Epithelial cell of proximal tubule (primary cell): ENCODE data around the gene MED13L. TPM values are rescaled to one million over a fixed set of nuclear protein-coding genes. Genes with fewer than 3 reads are reported as not detected.
A peak's percentile ranks its signal among the peaks of the same experiment; 100 is the strongest.

Experiments
- DNase-seq: peaks from one replicate; pipeline ENCODE4 v3.0.0-alpha.2; 2011; ENCODE audit warnings: low read depth
- H3K4me3 ChIP-seq: 2 replicates; pipeline ENCODE4 v1.5.1; 2011; ENCODE audit warnings: low read depth, mild to moderate bottlenecking, low read length
- total RNA-seq: library from RNA; depleted of rRNA; stranded (reverse); fragments of >200 nt; gene quantifications from 2 replicates; pipeline ENCODE4 v1.2.3, GENCODE V29; 2015
- TF ChIP-seq, protein P1 (sequence below): conservative IDR thresholded peaks from 2 replicates; pipeline ENCODE4 v1.5.1; 2012; ENCODE audit warnings: low read depth, mild to moderate bottlenecking, low read length

MED13L gene
- total RNA-seq, 1 donor from 2014 or later = 37.9 TPM

DNA sequence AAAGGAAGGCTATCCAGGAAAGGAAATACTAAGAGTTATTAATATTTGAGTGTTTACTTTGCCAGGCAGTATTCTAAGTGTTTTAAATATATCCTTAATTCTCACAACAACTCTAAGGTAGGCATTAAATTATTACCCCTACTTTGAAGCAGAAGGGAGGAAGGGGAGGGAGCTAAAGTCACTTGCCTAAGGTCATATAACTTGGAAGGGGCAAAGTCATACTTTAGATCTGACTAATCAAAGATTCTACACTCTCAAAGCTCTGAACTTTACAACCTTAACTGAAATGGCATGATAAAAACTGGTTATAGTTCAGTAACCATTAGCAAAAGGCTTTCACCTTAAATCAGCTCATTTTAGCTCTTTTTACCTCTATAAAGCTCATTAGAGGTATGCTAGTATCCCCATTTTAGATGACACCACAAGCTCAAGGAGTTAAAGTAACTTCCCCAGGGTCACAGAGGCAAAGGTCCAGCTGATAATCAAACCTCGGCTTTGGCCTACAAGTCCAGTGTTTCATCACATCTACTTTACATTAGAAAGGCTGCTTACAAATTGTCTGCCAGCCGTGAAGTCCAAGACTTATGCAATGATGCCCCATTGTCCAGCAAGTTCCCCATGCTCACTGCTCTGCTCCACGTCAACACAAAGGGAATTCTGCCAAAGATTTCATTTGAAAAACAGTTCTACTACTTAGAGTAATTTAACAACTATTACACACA is 223.9 kb downstream of the MED13L start:
- peak; percentile 85 for DNase-seq
- TF ChIP-seq, protein P1, sequence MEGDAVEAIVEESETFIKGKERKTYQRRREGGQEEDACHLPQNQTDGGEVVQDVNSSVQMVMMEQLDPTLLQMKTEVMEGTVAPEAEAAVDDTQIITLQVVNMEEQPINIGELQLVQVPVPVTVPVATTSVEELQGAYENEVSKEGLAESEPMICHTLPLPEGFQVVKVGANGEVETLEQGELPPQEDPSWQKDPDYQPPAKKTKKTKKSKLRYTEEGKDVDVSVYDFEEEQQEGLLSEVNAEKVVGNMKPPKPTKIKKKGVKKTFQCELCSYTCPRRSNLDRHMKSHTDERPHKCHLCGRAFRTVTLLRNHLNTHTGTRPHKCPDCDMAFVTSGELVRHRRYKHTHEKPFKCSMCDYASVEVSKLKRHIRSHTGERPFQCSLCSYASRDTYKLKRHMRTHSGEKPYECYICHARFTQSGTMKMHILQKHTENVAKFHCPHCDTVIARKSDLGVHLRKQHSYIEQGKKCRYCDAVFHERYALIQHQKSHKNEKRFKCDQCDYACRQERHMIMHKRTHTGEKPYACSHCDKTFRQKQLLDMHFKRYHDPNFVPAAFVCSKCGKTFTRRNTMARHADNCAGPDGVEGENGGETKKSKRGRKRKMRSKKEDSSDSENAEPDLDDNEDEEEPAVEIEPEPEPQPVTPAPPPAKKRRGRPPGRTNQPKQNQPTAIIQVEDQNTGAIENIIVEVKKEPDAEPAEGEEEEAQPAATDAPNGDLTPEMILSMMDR = no peak
- H3K4me3 ChIP-seq = no peak overlapping the region

DNA sequence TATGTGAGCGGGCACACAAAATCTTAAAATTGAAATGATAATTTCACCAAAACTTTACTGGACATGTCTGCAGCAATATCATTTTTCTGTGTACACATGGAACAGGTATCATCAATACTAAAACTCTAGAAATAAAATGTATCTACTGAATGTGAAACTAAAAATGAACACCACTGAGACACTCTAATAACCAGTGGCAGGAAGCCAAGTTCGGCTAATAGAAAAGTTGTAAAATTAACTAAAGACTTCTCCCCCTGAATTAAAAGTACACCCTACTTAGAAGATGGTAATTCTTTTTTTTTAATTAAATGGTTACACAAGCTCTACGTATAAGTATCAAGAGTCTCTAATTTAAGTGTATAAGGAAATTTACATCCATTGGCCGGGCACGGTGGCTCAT is 227.2 kb downstream of the MED13L start:
- DNase-seq = no peak
- TF ChIP-seq, protein P1 = no peak
- no peak overlapping the region for H3K4me3 ChIP-seq

DNA sequence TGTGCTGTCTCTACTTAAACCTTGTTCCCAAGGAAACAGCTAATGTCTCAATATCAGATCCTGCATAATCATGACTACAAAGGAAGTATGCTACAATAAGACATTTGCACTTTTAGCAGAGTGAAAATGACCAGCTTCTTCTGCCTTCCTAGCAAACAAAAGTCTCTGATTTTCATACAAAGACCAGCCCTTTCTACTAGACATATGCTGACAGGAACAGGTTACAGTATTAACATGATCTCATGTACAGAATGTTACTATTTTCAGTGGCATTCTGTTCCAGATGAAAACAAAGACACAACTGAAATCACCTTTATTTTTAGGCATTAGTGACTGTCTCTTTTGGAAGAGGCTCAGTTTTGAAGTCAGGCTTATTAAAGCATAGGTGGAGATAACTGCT is 228.6 kb downstream of the MED13L start:
- no peak for DNase-seq
- H3K4me3 ChIP-seq = no peak overlapping the region
- TF ChIP-seq, protein P1 = no peak

DNA sequence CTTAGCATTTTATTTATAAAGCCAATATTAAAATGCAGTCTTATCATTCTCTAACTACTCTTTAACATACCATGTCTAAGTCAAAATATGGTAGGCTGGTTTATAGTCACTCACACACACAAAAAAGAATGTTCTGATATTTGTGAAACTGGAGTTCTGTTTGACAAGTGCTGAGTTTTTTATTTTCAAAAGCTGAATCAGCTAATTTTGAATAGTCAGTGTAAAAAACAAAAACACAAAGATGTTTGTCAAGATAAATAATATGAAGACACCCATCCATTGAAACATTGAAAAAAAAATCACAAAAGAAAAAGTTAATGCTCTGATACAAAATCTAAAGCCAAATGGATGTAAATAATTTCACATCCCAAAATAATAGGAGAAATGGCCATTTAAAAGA is 231.5 kb downstream of the MED13L start:
- H3K4me3 ChIP-seq = no peak overlapping the region
- DNase-seq = no peak
- TF ChIP-seq, protein P1 = no peak

DNA sequence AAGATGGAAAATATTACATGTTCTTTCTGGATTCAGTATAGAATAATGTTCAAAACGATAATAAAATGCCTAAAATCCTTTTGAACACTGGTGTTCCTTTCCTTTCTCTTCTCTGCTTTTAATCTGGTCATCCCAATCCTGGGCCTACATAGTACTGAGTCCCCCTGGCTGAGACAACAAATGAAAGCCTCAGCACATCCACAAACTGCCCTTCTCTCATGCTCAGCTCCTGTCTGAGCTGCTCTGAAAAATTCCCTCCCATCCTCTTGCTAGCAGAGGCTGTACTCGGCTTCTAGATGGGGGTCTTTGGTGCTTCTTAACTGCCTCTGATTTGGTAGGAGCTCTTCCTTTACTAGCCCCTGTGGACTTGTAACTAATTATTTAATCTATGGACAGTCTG is 232.3 kb downstream of the MED13L start:
- no peak overlapping the region for H3K4me3 ChIP-seq
- TF ChIP-seq, protein P1 = no peak

DNA sequence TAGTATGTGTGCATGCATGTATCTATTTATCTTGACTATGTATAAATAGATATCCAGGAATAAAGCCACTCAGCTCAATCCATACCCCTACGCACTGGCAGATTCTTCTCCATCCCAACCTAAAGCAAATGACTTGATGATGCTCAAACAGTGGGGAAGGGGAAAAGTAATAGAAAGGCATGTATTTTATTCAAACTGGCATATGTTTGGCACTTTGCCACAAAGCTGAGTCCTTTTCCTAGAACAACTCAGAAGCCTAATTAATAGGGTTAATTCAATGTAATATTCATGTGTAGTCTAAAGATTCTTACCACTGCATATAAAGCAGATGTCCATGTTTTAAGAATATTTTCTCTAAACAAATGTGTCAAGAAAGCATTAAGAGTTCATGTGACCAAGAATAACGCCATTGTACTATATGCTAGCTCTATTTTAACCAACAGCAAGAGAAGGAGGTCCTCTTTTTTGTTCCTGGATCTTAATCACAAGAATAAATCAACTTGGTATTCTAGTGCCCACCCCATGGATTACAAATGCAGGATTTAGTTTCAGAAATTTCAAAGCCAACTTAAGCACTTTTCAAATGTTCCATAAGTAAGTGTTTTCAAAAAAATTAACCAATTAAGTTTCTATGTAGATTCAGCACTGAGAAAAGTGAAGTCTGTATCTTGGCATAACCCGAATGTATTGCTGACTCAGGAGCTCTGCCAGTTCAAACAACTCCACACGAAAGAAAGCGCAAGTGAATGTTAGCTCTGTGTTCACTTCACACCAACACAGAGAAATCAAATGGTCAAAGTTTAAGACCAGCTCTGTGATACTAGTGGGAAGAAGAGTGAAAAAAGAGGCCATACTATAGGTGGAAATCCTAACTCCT is 233.6 kb downstream of the MED13L start:
- DNase-seq = no peak
- no peak overlapping the region for H3K4me3 ChIP-seq

More for the DNA sequence above, 232.3 kb downstream of the MED13L start:
- no peak for DNase-seq

More for the DNA sequence above, 233.6 kb downstream of the MED13L start:
- TF ChIP-seq, protein P1 = no peak
